SK-N-SH (cell line): ENCODE results near the gene ABCC3. TPM values are rescaled to one million over a fixed set of nuclear protein-coding genes. Genes with fewer than 3 reads are reported as not detected.
"Not testable (repeated sequence)": the region's sequence is repeated elsewhere in the genome, so short reads cannot be mapped to it uniquely, and the experiment has no call there.

Experiments
- CTCF ChIA-PET: fragments of 300-600, 350-600 bp; formaldehyde crosslinking; extraction: SDS; loops from one replicate; lab custom pipeline; 2021; lab: Yijun Ruan, JAX
- POLR2A ChIA-PET: fragments of 350-600 bp; sonication (Branson Sonifier 250); formaldehyde crosslinking; extraction: SDS; loops from one replicate; lab custom pipeline; 2020; ENCODE audit warnings: antibody characterized with exemption, inconsistent platforms; lab: Yijun Ruan, JAX
- DNase-seq: peaks from one replicate; pipeline ENCODE4 v3.0.0; 2012
- H2AFZ ChIP-seq: fragments of 200-600 bp; sonication (generic); 2 replicates; pipeline ENCODE4 v1.8.1; 2016; ENCODE audit warnings: antibody characterized with exemption, mild to moderate bottlenecking, low read depth
- H3F3A ChIP-seq: fragments of 200-600 bp; sonication (generic); replicated peaks from 2 replicates; pipeline ENCODE3; 2016; ENCODE audit warnings: antibody characterized with exemption, mild to moderate bottlenecking; ENCODE audit not compliant: insufficient read depth
- H3K27ac ChIP-seq, 2 experiments: fragments of 200-500 bp in 1 of 2; fragments of 200-600 bp in 1 of 2; sonication (Bioruptor generic) in 1 of 2; sonication (generic), shearing (Covaris generic) in 1 of 2; 2 replicates each; pipeline versions ENCODE4 v1.5.1 to v1.6.1; 2014 to 2016; ENCODE audit warnings: low read depth in 2 of 2, inconsistent platforms in 1 of 2, low read length in 1 of 2, mild to moderate bottlenecking in 1 of 2, mixed read lengths in 1 of 2
- H3K27me3 ChIP-seq: fragments of 200-600 bp; sonication (generic), shearing (Covaris generic); 2 replicates; pipeline ENCODE4 v1.6.1; 2016; ENCODE audit warnings: mixed run types; ENCODE audit not compliant: insufficient read depth
- H3K36me3 ChIP-seq, 2 experiments: fragments of 200-500 bp in 1 of 2; fragments of 200-600 bp in 1 of 2; sonication (Bioruptor generic) in 1 of 2; sonication (generic) in 1 of 2; replicated peaks in 1 of 2; 2 replicates each; pipeline versions ENCODE3 to v1.5.1; 2014 to 2016; ENCODE audit warnings: low read length in 1 of 2, mild to moderate bottlenecking in 1 of 2; ENCODE audit not compliant: insufficient read depth in 2 of 2, control insufficient read depth in 1 of 2
- H3K4me1 ChIP-seq, 2 experiments: fragments of 200-500 bp in 1 of 2; fragments of 200-600 bp in 1 of 2; sonication (Bioruptor generic) in 1 of 2; sonication (generic), shearing (Covaris generic) in 1 of 2; 2 replicates each; pipeline versions ENCODE4 v1.5.1 to v1.6.1; 2014 to 2016; ENCODE audit warnings: low read depth in 1 of 2, low read length in 1 of 2, mixed run types in 1 of 2; ENCODE audit not compliant: insufficient read depth in 2 of 2, control insufficient read depth in 1 of 2
- H3K4me2 ChIP-seq: fragments of 200-600 bp; sonication (generic), shearing (Covaris generic); 2 replicates; pipeline ENCODE4 v1.6.1; 2017; ENCODE audit warnings: mixed run types
- H3K4me3 ChIP-seq, 2 experiments: fragments of 200-500 bp in 1 of 2; fragments of 200-600 bp in 1 of 2; sonication (Bioruptor generic) in 1 of 2; sonication (generic), shearing (Covaris generic) in 1 of 2; 2 replicates each; pipeline versions ENCODE4 v1.5.1 to v1.8.1; 2014 to 2016; ENCODE audit warnings: low read depth in 2 of 2, inconsistent platforms in 1 of 2, low read length in 1 of 2, mild to moderate bottlenecking in 1 of 2, mixed read lengths in 1 of 2, moderate library complexity in 1 of 2
- H3K79me2 ChIP-seq: fragments of 200-600 bp; sonication (generic); 2 replicates; pipeline ENCODE4 v1.8.1; 2017; ENCODE audit warnings: mild to moderate bottlenecking; ENCODE audit not compliant: insufficient read depth
- H3K9ac ChIP-seq: fragments of 200-600 bp; sonication (generic); 2 replicates; pipeline ENCODE4 v1.6.1; 2017; ENCODE audit warnings: mixed run types
- H3K9me2 ChIP-seq: fragments of 200-600 bp; sonication (generic); 2 replicates; pipeline ENCODE4 v1.6.1; 2017; ENCODE audit warnings: mixed run types
- H3K9me3 ChIP-seq: fragments of 200-600 bp; sonication (generic); 2 replicates; pipeline ENCODE4 v1.6.1; 2017; ENCODE audit warnings: mixed run types, mild to moderate bottlenecking, moderate library complexity
- H4K20me1 ChIP-seq: fragments of 200-600 bp; sonication (generic); 2 replicates; pipeline ENCODE4 v1.6.1; 2017; ENCODE audit warnings: mild to moderate bottlenecking, mixed run types; ENCODE audit not compliant: insufficient read depth
- ELF1 ChIP-seq: IDR thresholded peaks from 2 replicates; pipeline ENCODE4 v1.4.0; 2012
- FOXM1 ChIP-seq: IDR thresholded peaks from 2 replicates; pipeline ENCODE4 v1.4.0; 2012; ENCODE audit warnings: low read depth, mild to moderate bottlenecking
- JUND ChIP-seq: IDR thresholded peaks from 2 replicates; pipeline ENCODE4 v1.4.0; 2012
- MEF2A ChIP-seq: IDR thresholded peaks from 2 replicates; pipeline ENCODE4 v1.4.0; 2012; ENCODE audit warnings: low read depth, borderline replicate concordance
- MXI1 ChIP-seq: IDR thresholded peaks from 2 replicates; pipeline ENCODE4 v1.6.1; 2012; ENCODE audit warnings: mild to moderate bottlenecking, low read depth, low read length, improper control_type of control experiment
- POLR2AphosphoS5 ChIP-seq: IDR thresholded peaks from 2 replicates; pipeline ENCODE4 v1.6.1; 2012; ENCODE audit warnings: low read depth, low read length
- RCOR1 ChIP-seq: fragments of 150-350 bp; IDR thresholded peaks from 2 replicates; pipeline ENCODE4 v1.6.1; 2017; ENCODE audit warnings: antibody characterized with exemption, low read length
- TAF1 ChIP-seq: IDR thresholded peaks from 2 replicates; pipeline ENCODE4 v1.6.1; 2012; ENCODE audit warnings: low read depth, mild to moderate bottlenecking, low read length, moderate library complexity, borderline replicate concordance
- TEAD4 ChIP-seq: IDR thresholded peaks from 2 replicates; pipeline ENCODE4 v1.4.0; 2012; ENCODE audit warnings: mild to moderate bottlenecking, borderline replicate concordance; ENCODE audit not compliant: insufficient read depth
- YY1 ChIP-seq: IDR thresholded peaks from 2 replicates; pipeline ENCODE4 v1.4.0; 2012; ENCODE audit warnings: low read depth, mild to moderate bottlenecking
- WGBS: methylation state at CpG from one replicate; pipeline ENCODE4 v1.1.6; 2017; ENCODE audit warnings: low lambda C conversion rate; 5-methylcytosine and 5-hydroxymethylcytosine counted together
- polyA plus RNA-seq, 3 experiments: library from polyadenylated mRNA; depleted of rRNA; stranded (reverse); fragments of >200 nt; gene quantifications; 2 replicates each; pipeline ENCODE4 v1.2.3, GENCODE V29; 2012

ABCC3 gene
- polyA plus RNA-seq, 1 of the 3 experiments (the other 2 are of a cell fraction), result 185 TPM

- TF ChIP-seq JUND, result no peak
Observed at GRCh38 chr17:50722746-50723145, 88.1 kb downstream of the ABCC3 start (continued).

- H3F3A ChIP-seq, result peaks cover 11% of the 10 kb centered on the region
- peaks cover 11% of the 10 kb centered on the region in 2 experiments; a peak in 3 of 4 replicates for H3K4me1 ChIP-seq
- ChIA-PET POLR2A (interaction anchor here (0.6 kb wide), 1 partner anchor 167 kb away, joined by 3 read pairs; no protein-coding TSS in a partner anchor), CTCF (interaction anchor here (0.8 kb wide), 1 partner anchor 58 kb away, joined by 4 read pairs; no protein-coding TSS in a partner anchor)
- not testable (repeated sequence) for H3K4me3 ChIP-seq, H3K27ac ChIP-seq, H3K9ac ChIP-seq, H3K36me3 ChIP-seq, H3K4me2 ChIP-seq, H3K9me2 ChIP-seq, DNase-seq, H3K27me3 ChIP-seq, H2AFZ ChIP-seq, H3K9me3 ChIP-seq
- H3K79me2 ChIP-seq, result peaks cover 100% of the 10 kb centered on the region
- 96% methylated on average over 6 of the region's 6 CpGs for WGBS
- H4K20me1 ChIP-seq, result peaks cover 99% of the 10 kb centered on the region
Observed at GRCh38 chr17:50724622-50725021, 89.9 kb downstream of the ABCC3 start.

- Histone ChIP-seq H3K9me3 (no peaks in the 10 kb centered on the region), H2AFZ (no peak overlapping the region), H4K20me1 (peaks cover 99% of the 10 kb centered on the region), H3K4me2 (no peak overlapping the region), H3K4me1 (peaks cover 11 to 13% of the 10 kb centered on the region in 2 experiments; a peak in 3 of 4 replicates), H3F3A (peaks cover 14% of the 10 kb centered on the region), H3K27ac (no peak overlapping the region), H3K36me3 (peaks cover 2 to 8% of the 10 kb centered on the region in 2 experiments), H3K9ac (no peak overlapping the region), H3K4me3 (no peak overlapping the region), H3K9me2 (no peaks in the 10 kb centered on the region), H3K27me3 (no peaks in the 10 kb centered on the region), H3K79me2 (peaks cover 100% of the 10 kb centered on the region)
- TF ChIP-seq TAF1 (no peak), RCOR1 (no peak), POLR2AphosphoS5 (no peak), YY1 (no peak), MEF2A (no peak), ELF1 (no peak), MXI1 (no peak)
- ChIA-PET POLR2A (no interaction called here), CTCF (interaction anchor here (0.6 to 1.2 kb wide), 3 partner anchors 31 to 160 kb away, joined by 3 to 5 read pairs (median 3); no protein-coding TSS in a partner anchor)
- no peak for DNase-seq
- 93% methylated on average over 12 of the region's 12 CpGs for WGBS
Observed at GRCh38 chr17:50725769-50726655, 91.3 kb downstream of the ABCC3 start.

GRCh38 chr17:50728112-50728429 lies 93.4 kb downstream of the ABCC3 start:
- peaks cover 99% of the 10 kb centered on the region for H4K20me1 ChIP-seq
- CTCF ChIA-PET, result interaction anchor here (1.0 to 1.6 kb wide), 5 partner anchors 55 to 255 kb away, joined by 3 to 5 read pairs (median 4); no protein-coding TSS in a partner anchor
- H3K4me3 ChIP-seq, result no peak overlapping the region
- H2AFZ ChIP-seq, result no peak overlapping the region
- POLR2A ChIA-PET, result no interaction called here
- H3K79me2 ChIP-seq, result peaks cover 100% of the 10 kb centered on the region
- 83% methylated on average over 2 of the region's 2 CpGs for WGBS
- no peaks in the 10 kb centered on the region for H3K9me3 ChIP-seq
- no peak for DNase-seq
- H3K9me2 ChIP-seq, result no peaks in the 10 kb centered on the region
- H3K4me1 ChIP-seq, result peaks cover 7 to 16% of the 10 kb centered on the region in 2 experiments; a peak in 3 of 4 replicates
- no peak overlapping the region for H3K4me2 ChIP-seq
- peaks cover 0 to 10% of the 10 kb centered on the region in 2 experiments for H3K36me3 ChIP-seq
- H3K27ac ChIP-seq, result no peak overlapping the region
- no peak overlapping the region for H3K9ac ChIP-seq
- H3F3A ChIP-seq, result peaks cover 22% of the 10 kb centered on the region
- H3K27me3 ChIP-seq, result no peaks in the 10 kb centered on the region
- no peak for TF ChIP-seq FOXM1
- TF ChIP-seq TEAD4, result no peak
